GM20000 (cell line): Measurements from ENCODE around the gene ASAP2.

Experiments
- DNase-seq: peaks from one replicate; pipeline ENCODE4 v3.0.0; 2012; ENCODE audit warnings: low spot score
- CTCF ChIP-seq: IDR thresholded peaks from 2 replicates; pipeline ENCODE4 v1.5.1; 2012; ENCODE audit warnings: mild to moderate bottlenecking, control low read depth; ENCODE audit errors: extremely low read depth, missing control alignments

The ASAP2 gene

GRCh38 chr2:9428965-9429577 is 222.5 kb downstream of the ASAP2 start:
- no peak for TF ChIP-seq CTCF
- no peak for DNase-seq

- no peak for TF ChIP-seq CTCF
- DNase-seq: no peak
These were observed 224.0 kb downstream of the ASAP2 start for GRCh38 chr2:9430316-9431293.

- no peak for TF ChIP-seq CTCF
- DNase-seq: no peak
These were observed 227.9 kb downstream of the ASAP2 start for GRCh38 chr2:9434489-9434888.

GRCh38 chr2:9439536-9439935 is 232.9 kb downstream of the ASAP2 start:
- no peak for DNase-seq
- no peak for TF ChIP-seq CTCF

GRCh38 chr2:9440058-9440727 is 233.6 kb downstream of the ASAP2 start:
- TF ChIP-seq CTCF: no peak
- no peak for DNase-seq

GRCh38 chr2:9441556-9441955 is 234.9 kb downstream of the ASAP2 start:
- no peak for TF ChIP-seq CTCF
- DNase-seq: no peak

- DNase-seq: no peak
- no peak for TF ChIP-seq CTCF
These were observed 236.9 kb downstream of the ASAP2 start for GRCh38 chr2:9443526-9443925.
